HG03095 (cell line): ENCODE results near the gene FOXS1.
"Not testable (repeated sequence)": the region's sequence is repeated elsewhere in the genome, so short reads cannot be mapped to it uniquely, and the experiment has no call there.

Source experiments
- ATAC-seq: cut with Tn5 transposase; IDR thresholded peaks from one replicate; pipeline ENCODE4 v1.9.1; 2021; ENCODE audit warnings: moderate library complexity; ENCODE audit not compliant: unreplicated experiment

The FOXS1 gene

DNA sequence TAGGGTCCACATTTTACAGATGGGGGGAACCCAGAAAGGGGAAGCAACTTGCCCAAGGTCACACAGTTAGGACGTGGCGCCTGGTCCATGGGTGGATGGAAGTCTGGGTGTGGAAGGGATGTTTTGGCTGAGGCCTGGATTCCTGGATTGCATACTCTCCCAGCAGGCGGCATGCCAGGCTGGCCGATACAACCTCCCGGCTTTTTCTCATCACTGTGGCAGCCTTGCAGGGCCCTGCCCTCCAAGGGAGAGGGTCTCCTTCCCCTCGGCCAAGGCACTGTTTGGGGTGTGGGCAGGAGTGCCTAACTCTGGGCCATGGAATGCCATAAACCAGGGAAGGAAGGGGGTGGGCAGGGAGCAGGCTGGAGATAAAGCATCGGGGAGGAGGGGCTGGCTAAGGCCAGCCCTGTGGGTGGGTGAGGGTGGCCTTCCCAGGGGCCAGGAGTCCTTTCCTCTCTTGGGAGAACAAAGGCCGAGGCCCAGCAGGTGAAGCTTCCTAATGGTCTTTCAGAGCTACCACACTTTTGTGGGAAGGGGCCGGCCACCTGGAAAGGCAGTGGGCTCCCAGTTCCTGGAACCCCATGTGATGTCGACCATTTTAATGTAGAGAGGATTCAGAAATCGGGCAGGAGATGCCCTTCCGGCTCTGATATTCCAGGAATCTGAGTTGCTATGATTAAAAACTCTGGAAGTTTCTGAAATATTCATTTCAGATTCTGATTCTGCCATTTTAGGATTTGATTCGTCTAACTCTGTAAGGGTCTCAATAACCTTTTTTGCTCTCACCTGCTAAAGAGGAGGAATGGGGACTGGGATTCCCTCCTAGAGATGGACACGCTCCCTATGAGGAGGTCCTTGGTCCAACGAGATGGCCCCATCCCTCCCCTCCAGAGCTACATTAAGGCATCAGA, 4.2 kb downstream of the FOXS1 start:
- no peak for ATAC-seq

DNA sequence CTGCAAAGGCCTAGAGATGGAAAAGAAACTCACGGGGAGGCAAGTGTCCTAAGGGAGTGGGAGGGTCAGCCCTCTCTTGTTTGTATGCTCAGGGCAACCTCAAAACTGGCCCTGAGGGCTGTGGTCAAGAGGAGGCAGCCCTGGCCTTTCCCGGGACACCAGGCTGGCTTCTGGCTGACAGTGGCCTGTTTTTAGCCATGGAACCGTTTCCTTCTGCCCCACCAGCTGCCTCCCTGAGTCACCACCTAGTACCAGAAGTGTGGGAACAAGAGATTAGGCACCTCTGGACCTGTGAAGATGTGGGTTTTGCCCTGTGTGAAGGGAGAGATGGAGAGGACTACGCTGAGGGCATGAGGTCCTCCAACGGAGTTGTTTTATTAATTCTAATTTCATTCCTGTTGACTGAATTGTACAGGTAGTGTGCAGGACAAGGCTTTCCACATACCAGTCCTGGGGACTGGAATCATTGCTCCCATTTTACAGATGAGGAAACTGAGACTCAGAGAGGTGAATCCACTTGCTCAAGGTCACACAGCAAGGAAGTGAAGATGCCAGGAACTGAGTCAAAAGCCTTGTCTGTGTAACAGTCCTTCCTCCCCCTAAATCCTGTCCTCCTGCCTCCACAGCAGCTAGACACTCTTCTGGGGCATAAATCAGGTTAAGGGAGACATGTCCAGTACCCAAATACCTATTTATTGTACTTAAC, 5.5 kb downstream of the FOXS1 start:
- ATAC-seq: no peak

DNA sequence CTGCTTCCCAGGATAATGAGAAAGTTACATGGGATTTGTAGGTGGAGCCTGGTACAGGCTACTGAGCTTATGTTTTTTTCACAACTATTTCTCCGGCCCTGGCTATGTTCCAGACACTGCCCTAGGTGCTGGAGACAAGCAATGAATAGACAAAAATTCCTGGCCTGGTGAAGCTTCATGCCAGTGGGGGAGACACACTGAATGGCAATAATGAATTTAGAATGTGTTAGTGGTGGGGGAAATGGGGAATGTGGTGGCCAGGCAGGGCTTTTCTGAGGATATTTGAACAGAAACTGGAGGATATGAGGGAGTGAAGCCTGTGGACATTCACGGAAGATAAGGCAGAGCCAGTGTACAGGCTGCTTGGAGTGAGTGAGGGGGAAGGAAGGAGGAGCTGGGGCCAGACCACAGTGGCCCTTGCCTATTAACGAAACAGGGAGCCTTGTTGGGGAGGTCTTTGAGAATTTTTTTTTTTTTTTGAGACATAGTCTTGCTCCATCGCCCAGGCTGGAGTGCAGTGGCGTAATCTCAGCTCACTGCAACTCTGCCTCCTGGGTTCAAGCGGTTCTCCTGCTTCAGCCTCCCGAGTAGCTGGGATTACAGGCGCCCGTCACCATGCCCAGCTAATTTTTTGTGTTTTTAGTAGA, 6.6 kb downstream of the FOXS1 start:
- ATAC-seq: no peak

DNA sequence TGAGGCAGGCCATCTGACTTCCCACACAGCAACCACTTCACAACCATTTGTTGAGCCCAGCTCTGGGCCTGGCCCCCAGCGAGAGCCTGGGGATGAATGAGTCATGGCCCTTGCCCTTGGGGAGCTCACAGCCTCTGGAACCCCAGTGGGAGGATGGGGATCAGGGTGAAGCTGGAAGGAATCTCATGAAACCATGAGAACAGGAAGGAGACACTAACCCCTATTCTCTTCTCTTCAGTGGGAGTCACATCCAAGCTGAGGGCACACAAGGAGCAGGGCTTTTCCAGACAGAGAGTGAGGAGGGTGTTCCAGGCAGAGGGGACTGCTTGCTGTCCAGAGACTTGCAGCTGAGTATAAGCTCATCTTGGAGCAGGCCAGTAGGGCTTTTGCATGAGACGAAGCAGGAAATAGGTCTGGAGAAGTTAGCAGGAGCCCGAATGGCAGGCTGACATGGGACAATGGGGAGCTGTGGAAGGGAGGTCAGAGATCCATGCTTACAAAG, 7.5 kb downstream of the FOXS1 start:
- ATAC-seq: no peak

DNA sequence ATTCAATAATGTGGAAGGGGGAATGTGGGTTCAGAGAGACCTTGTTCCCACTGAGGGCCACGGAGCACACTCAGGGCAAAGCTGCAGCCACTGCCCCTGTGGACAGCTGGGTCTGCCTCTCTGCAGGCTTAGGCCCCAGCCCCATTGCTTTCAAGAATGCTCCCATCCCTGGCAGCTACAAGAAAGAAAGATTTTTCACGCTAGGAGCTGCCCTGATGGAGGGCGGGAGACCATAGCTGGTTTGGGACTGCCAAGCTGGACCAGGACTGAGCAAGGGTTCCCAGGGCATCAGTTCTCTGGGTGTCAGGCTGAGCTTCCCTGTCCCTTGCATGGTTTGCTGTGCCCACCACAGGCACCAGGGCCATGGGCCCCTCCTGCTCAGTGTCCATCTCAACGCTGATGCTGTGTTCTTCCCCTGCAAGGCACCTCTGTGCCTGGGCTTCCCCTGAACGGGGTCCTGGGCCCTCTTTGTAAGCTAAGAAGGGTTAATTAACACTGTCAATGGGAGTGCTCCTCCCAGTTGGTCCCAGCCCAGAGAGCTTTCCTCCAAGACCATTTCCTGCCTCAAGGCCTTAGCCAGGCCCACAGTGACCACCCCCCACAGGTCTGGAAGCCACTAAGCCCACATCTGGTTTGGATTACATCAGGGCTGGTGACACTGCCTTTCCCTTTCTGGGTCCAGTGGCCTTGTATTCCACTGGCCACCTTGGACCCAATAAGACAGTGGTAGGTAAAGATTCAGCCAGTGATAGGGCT, 8.4 kb downstream of the FOXS1 start:
- ATAC-seq: no peak

DNA sequence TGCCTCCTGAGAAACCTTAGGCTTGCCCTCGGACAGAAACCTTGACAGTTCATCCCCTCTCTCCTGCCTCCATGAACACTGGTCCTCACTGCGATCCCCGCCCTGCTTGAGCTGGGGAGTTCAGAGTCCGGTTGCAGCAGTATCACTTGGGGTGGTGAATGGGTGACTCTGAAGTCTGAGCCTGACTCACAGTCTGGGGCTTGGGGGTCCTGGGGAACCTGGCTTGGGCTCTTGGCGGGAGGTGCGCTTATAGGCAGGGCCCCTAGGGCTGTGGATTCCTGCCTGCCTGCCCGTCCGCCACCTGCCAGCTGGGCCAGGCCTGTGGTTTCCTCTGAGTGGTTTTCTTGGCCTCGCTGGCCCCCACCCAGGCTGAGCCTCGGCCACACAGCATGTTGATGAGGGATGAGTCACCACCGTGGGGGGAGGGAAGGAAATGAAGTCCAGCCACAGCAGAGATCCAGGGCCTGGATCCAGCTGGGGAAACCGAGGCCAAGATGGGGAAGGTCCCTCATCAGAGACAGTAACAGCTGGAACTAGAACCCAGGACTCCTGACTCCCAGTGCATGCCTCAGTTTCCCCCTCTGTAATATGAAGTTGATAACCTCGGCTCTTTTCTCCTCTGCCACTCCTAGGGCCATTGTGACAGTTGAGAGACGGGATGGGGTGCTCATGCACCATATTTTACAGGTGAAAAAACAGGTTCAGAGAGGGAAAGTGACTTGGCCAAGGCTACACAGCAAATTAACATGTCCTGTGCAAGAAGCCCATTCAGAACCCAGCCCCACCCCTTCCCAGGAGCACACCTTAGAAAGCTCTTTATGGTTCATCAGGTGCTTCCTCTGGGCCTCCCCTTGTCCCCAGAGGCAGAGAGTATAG, 9.2 kb downstream of the FOXS1 start:
- peak; percentile 61 for ATAC-seq

DNA sequence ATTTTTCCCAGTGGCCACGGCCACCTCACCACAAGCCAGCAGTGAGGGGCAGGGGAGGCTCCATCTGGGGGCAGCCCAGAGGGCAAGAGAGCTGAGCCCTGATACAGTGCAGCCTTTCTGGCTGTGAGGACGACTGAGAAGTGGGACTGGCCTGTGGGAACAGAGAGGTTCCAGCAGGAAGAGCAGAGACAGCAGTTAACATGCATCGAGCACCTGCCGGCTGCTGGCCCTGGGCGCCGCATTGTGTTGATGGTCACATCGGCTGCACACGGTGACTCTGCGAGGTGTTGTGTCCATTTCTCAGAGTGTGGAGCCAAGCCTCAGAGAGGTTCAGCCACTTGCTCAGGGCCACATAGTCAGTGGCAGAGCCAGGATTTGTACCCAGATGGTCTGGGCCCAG, 9.8 kb downstream of the FOXS1 start:
- ATAC-seq: no peak

DNA sequence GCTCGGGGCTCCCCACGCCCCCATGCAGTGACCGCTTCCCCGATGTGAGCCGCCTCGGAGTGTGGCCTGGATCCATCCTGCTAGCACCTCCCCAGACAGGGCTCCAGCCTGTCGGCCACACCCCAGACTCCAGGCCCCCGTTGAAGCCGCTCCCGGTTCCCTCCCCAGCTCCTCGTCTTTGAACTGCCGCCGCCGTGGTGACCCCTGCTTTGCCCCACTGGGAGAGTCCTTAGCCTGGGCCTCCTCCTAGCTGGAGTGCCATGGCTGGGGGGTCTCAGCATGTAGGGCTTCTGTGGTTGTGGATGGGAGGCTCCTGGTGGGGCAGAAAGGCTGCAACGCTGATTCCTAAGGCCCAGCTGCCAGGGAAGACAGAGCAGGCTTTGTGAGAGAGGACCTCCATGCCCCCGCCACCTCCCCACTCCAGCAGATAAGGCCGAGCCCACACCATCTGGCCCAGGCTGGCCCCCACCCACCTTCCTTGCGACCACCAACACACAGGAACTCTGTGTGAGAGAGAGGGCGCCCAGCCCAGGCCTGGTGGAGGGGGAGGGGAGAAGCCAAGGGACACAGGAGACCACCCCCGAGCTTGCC, 11.4 kb downstream of the FOXS1 start:
- no peak for ATAC-seq

DNA sequence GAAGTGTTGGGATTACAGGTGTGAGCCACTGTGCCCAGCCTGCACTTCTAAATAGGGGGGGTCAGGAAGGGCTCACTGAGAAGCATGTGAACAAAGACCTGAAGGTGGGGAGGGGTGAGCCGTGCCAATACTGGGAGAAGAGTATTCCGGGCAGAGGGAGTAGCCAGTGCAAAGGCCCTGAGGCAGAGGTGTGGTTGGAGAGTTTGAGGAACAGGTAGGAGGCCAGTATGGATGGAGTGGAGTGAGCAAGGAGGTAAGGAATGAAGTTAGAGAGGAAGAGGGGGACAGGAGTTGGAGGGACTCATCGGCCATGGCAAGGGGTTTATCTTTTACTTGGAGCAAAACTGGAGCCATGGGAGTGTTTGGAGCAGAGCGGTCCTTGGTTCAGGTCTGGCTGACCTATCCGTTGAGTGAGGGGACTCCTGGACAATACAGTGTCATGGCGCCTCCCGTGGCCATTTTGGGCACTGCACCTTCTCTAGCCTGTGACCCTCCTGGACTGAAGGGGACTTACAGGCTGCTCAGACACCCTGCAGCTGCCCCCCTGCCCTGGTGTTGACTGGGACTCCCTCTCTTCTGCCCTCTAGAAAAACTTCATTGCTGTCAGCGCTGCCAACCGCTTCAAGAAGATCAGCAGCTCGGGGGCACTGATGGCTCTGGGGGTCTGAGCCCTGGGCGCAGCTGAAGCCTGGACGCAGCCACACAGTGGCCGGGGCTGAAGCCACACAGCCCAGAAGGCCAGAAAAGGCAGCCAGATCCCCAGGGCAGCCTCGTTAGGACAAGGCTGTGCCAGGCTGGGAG, 12.1 kb downstream of the FOXS1 start:
- no peak for ATAC-seq

DNA sequence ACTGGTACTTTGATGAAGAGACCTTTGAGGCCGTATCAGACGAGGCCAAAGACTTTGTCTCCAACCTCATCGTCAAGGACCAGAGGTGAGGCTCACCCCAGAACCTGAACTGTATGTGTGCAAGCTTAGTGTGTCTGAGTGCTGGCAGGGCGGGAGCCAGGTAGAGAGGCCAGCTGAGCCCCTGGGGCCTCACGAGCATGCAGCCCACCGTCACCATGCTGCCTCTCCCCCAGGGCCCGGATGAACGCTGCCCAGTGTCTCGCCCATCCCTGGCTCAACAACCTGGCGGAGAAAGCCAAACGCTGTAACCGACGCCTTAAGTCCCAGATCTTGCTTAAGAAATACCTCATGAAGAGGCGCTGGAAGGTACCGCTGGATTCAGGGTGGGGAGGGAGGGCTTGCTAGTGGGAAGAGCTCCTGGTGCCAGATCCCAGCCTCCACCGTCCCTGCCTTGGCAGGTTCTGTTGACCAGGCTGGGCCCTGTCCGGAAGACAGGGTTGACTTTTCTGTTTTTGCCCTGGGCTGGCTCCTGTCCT, 13.6 kb downstream of the FOXS1 start:
- ATAC-seq: no peak

DNA sequence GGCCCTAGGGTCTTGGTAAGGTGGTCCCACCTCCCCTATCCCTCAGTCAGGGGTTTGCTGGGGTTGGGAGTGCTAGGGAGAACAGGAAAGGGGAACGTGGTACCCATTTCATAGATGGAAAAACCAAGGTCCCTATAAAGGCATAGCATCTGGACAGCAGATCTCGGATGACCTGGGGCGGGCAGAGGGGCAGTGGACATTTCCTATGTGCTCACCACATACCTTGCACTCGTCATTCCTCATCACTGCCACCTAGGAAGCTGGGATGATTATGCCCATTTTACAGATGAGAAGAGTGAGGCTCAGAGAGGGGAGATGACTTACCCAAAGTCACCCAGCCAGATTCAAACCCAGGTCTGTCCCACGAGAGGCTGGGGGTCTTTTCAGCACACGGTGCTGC, 14.2 kb downstream of the FOXS1 start:
- ATAC-seq: no peak

DNA sequence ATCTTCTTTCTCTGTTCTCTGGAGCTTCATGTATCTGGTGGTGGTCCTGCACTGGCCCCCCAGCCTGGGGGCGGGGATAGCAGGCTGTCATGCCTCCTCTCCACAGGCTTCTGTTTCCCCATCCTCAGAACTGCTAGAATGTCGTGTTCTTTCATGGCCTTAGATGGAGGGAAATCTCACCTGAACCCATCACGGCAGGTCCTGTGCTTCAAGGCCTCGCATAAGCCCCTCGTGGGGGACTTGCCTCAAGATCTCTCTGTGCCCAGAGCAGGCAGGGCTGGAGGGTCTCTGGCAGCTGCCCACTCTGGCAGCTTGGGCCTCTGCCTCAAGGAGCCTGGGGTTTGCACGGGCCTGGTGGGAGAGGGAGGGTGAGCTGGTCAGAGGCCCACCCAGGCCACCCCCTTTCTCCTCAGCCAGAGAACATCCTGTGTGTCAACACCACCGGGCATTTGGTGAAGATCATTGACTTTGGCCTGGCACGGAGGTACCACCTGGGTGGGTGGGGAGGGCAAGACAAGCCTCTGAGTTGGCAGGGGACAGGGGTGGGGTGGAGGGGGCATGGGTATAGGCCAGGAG, 14.9 kb downstream of the FOXS1 start:
- ATAC-seq: no peak

DNA sequence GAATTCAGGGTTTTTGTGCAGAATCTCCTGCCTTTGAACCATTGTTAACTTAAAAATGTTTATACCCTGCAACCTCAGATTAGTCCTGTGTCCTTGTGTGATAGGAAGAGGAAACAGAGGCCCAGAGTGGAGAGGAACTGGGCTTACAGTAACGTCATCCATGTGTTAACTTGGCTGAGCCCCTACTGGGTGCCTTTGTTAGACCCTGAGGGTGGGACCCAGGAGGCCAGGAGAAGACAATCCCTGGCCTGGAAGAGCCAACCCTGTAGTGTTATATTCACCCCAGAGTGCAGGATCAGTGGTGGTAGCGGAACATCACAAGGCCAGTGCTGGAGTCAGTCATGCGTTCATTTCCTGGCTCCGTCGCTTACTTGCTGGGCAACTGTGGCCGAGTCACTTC, 15.7 kb downstream of the FOXS1 start:
- ATAC-seq: no peak

DNA sequence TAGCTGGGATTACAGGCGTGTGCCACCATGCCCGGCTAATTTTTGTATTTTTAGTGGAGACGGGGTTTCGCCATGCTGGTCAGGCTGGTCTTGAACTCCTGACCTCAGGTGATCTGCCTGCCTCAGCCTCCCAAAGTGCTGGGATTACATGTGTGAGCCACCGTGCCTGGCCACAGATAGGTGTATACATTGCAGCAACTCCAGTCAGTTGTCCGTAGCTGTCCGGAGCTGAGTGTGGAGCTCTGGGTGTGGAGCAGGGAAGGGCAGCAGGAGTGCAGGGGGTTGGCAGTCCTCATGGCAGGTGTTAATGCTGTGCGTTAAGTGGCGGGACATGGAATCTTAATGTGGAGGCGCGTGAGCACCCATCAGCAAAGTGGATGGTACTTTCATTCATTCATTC, 17.4 kb downstream of the FOXS1 start:
- not testable (repeated sequence) for ATAC-seq

DNA sequence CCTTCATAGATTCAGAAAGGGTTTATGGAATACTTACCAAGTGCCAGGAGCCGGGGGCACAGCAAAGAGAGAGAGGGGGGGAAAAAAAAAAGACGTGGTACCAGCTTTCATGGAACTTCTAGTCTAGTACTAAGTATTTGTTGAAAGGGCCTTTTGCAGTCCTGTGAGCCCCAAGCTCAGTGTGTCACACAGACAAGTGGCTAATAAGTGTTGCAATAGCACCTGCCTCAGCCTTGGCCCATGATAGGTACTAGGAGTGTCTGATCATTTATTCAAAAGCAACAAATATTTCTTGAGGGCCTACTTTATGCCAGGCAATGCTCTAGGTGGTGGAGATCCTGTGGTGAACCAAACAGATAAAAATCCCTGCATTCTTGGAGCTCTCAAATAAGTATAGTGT, 18.3 kb downstream of the FOXS1 start:
- ATAC-seq: no peak

DNA sequence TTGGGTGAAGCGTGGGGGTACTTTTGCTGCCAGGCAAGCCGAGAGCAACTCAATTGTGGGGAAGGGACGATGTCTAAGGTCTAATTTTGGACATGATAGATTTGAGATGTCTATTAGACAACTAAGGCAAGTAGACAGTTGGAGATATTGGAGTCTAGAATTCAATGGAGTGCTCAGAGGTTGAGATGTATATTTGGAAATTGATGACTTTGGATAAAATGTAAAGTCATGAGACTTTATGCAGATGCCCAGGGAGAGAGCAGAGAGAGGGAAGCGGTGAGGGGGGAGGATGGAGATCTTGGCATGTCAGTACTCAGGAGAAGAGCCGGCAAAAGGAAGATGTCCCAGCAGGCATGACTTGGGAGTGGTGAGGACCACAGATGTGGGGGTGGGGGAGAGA, 19.3 kb downstream of the FOXS1 start:
- no peak for ATAC-seq

DNA sequence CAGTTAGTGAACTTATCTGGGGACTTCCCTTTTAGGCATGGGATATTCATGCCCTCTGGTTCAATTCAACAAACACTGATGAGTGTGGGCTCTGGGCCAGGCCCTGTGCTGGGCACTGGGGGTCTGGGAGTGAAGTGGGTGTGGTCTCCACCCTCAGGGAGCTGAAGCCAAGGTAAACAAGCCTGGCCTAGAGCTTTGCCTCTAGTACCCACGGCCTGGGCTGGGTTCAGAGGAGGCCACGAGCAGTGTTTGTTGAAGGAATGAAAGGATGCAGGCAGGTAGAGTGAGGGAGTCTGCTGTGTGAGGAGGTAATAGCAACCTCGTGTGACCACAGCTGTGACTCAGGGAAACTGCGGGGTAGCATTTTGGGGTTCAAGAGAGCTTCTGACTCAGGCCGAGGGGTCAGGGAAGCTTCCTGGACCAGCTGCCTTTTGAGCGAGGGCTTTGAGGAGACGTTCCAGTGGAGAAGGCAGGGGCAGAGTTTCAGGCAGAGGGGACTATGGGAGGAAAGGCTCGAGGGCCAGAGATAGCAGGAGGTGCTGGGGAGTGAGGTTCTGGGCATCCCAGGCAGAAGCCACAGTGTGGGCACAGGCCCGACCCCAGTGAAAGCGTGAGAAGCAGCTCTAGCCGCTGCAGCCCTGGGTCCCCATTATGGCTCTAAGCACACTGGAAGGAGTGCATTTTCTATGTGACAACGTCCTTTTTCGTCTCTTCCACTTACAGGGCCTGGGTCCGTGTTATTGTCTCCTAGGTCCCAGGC, 20.7 kb downstream of the FOXS1 start:
- ATAC-seq: no peak

DNA sequence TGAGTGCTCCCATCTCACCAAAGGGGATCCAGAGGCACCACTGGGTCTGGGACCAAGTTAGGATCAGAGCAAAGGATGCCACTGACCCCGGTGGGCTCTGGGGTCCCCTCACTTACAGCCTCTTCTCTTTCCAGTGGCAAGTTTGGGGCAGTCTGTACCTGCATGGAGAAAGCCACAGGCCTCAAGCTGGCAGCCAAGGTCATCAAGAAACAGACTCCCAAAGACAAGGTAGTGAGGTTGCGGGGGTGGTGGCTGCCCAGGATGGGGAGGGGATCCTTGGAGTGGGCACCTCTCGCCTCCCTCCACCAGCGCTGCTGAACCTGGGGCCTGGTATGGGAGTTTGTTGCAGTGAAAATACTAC, 21.3 kb downstream of the FOXS1 start:
- no peak for ATAC-seq
